IMR-90 (cell line): ENCODE measurements around the gene TTYH3.

ENCODE experiments used
- CEBPB ChIP-seq: IDR thresholded peaks from 2 replicates; pipeline ENCODE4 v1.6.1; 2012; ENCODE audit warnings: low read depth, low read length, improper control_type of control experiment
- FOS ChIP-seq: fragments of 150-350 bp; IDR thresholded peaks from 2 replicates; pipeline ENCODE4 v1.6.1; 2016; ENCODE audit warnings: low read depth, low read length
- MAZ ChIP-seq: IDR thresholded peaks from 2 replicates; pipeline ENCODE4 v1.6.1; 2012; ENCODE audit warnings: low read depth, mild to moderate bottlenecking, low read length, improper control_type of control experiment, moderate library complexity, borderline replicate concordance
- MXI1 ChIP-seq: IDR thresholded peaks from 2 replicates; pipeline ENCODE4 v1.6.1; 2012; ENCODE audit warnings: low read depth, mild to moderate bottlenecking, low read length, moderate library complexity, borderline replicate concordance
- POLR2A ChIP-seq: IDR thresholded peaks from 2 replicates; pipeline ENCODE4 v1.6.1; 2012; ENCODE audit warnings: mild to moderate bottlenecking, low read depth, low read length
- RAD21 ChIP-seq: IDR thresholded peaks from 2 replicates; pipeline ENCODE4 v1.6.1; 2012; ENCODE audit warnings: low read length, improper control_type of control experiment
- RFX5 ChIP-seq: IDR thresholded peaks from 2 replicates; pipeline ENCODE4 v1.8.0; 2012; ENCODE audit warnings: low read depth, mild to moderate bottlenecking, low read length, moderate library complexity
- SMC3 ChIP-seq: fragments of 150-350 bp; IDR thresholded peaks from 2 replicates; pipeline ENCODE4 v1.6.1; 2016; ENCODE audit warnings: low read depth, mild to moderate bottlenecking, antibody characterized with exemption, low read length, moderate library complexity
- TF ChIP-seq, protein P1 (sequence below): conservative IDR thresholded peaks from 2 replicates; pipeline ENCODE4 v1.5.1; 2012; ENCODE audit warnings: mild to moderate bottlenecking, low read depth, low read length, improper control_type of control experiment

- TF ChIP-seq POLR2A: no peak
- TF ChIP-seq, protein P1, sequence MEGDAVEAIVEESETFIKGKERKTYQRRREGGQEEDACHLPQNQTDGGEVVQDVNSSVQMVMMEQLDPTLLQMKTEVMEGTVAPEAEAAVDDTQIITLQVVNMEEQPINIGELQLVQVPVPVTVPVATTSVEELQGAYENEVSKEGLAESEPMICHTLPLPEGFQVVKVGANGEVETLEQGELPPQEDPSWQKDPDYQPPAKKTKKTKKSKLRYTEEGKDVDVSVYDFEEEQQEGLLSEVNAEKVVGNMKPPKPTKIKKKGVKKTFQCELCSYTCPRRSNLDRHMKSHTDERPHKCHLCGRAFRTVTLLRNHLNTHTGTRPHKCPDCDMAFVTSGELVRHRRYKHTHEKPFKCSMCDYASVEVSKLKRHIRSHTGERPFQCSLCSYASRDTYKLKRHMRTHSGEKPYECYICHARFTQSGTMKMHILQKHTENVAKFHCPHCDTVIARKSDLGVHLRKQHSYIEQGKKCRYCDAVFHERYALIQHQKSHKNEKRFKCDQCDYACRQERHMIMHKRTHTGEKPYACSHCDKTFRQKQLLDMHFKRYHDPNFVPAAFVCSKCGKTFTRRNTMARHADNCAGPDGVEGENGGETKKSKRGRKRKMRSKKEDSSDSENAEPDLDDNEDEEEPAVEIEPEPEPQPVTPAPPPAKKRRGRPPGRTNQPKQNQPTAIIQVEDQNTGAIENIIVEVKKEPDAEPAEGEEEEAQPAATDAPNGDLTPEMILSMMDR: no peak
- no peak for TF ChIP-seq RFX5
- TF ChIP-seq RAD21: no peak
- TF ChIP-seq MAZ: no peak
- TF ChIP-seq MXI1: no peak
- no peak for TF ChIP-seq CEBPB
- no peak for TF ChIP-seq SMC3
- no peak for TF ChIP-seq FOS
Measured at GRCh38 chr7:2699289-2699620, 67.5 kb downstream of the TTYH3 start.
